ENCODE data around the gene SEMA4D.

DNA sequence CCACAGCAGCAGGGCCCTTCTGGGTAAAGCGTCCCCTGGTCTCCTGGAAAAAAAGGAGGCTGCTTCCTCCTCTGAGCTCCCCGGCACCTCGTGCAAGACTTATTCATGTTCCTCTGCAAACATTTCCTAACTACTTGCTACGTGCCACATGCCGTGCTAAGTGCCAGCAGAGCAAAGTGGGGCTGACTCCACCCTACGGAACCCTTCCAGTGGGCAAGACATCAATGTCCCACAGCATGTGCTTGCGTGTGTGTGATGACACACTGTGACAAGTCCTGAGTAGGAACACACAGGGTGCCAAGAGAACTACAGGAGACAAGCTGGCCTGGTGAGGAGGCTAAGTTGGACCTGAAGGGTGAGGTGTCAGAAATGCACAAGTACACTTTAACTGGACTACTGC lies 57.4 kb downstream of the SEMA4D start:
- peak; percentile 71 to 93 (median 87) for TF ChIP-seq POLR2AphosphoS5 (IDR thresholded peaks at IDR 0.05)
- no peak for TF ChIP-seq POLR2A (IDR thresholded peaks at IDR 0.05)
- TF ChIP-seq, protein P1, sequence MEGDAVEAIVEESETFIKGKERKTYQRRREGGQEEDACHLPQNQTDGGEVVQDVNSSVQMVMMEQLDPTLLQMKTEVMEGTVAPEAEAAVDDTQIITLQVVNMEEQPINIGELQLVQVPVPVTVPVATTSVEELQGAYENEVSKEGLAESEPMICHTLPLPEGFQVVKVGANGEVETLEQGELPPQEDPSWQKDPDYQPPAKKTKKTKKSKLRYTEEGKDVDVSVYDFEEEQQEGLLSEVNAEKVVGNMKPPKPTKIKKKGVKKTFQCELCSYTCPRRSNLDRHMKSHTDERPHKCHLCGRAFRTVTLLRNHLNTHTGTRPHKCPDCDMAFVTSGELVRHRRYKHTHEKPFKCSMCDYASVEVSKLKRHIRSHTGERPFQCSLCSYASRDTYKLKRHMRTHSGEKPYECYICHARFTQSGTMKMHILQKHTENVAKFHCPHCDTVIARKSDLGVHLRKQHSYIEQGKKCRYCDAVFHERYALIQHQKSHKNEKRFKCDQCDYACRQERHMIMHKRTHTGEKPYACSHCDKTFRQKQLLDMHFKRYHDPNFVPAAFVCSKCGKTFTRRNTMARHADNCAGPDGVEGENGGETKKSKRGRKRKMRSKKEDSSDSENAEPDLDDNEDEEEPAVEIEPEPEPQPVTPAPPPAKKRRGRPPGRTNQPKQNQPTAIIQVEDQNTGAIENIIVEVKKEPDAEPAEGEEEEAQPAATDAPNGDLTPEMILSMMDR (IDR thresholded peaks at IDR 0.05), result no peak
- no peak for TF ChIP-seq EP300 (IDR thresholded peaks at IDR 0.05)
